Astrocyte of the cerebellum (primary cell): ENCODE results near the gene TMEM232.
A peak's percentile ranks its signal among the peaks of the same experiment; 100 is the strongest.

ENCODE experiments used
- DNase-seq: peaks from one replicate; pipeline ENCODE4 v3.0.0-alpha.2; 2011; ENCODE audit warnings: low read depth
- H3K4me3 ChIP-seq: 2 replicates; pipeline ENCODE4 v1.5.1; 2011; ENCODE audit warnings: mild to moderate bottlenecking, low read depth, low read length, moderate library complexity
- in situ Hi-C: cut with HindIII; loops from 2 replicates; pipeline ENCODE4 v1.10.0; 2017; ENCODE audit warnings: low sequenced_read_pairs
- TF ChIP-seq, protein P1 (sequence below): IDR thresholded peaks from 2 replicates; pipeline ENCODE4 v1.5.1; 2012; ENCODE audit warnings: low read length, low read depth, moderate library complexity, mild to moderate bottlenecking; ENCODE audit errors: missing control alignments

TMEM232 gene

DNA sequence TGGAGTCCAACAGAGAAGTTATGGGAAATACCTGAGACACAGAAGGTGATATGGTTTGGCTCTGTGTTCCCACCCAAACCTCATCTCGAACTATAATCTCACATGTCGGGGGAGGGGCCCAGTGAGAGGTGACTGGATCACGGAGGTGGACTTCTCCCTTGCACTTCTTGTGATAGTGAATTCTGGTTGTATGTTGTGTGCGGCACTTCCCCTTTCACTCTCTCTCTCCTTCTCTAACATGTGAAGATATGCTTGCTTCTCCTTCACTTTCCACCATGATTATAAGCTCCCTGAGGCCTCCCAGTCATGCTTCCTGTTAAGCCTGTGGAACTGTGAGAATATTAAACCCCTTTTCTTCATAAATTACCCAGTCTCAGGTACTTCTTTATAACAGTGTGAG, 96.1 kb downstream of the TMEM232 start:
- TF ChIP-seq, protein P1, sequence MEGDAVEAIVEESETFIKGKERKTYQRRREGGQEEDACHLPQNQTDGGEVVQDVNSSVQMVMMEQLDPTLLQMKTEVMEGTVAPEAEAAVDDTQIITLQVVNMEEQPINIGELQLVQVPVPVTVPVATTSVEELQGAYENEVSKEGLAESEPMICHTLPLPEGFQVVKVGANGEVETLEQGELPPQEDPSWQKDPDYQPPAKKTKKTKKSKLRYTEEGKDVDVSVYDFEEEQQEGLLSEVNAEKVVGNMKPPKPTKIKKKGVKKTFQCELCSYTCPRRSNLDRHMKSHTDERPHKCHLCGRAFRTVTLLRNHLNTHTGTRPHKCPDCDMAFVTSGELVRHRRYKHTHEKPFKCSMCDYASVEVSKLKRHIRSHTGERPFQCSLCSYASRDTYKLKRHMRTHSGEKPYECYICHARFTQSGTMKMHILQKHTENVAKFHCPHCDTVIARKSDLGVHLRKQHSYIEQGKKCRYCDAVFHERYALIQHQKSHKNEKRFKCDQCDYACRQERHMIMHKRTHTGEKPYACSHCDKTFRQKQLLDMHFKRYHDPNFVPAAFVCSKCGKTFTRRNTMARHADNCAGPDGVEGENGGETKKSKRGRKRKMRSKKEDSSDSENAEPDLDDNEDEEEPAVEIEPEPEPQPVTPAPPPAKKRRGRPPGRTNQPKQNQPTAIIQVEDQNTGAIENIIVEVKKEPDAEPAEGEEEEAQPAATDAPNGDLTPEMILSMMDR, result no peak
- in situ Hi-C loops, result no loop called here
- no peak overlapping the region for H3K4me3 ChIP-seq
- DNase-seq, result no peak

DNA sequence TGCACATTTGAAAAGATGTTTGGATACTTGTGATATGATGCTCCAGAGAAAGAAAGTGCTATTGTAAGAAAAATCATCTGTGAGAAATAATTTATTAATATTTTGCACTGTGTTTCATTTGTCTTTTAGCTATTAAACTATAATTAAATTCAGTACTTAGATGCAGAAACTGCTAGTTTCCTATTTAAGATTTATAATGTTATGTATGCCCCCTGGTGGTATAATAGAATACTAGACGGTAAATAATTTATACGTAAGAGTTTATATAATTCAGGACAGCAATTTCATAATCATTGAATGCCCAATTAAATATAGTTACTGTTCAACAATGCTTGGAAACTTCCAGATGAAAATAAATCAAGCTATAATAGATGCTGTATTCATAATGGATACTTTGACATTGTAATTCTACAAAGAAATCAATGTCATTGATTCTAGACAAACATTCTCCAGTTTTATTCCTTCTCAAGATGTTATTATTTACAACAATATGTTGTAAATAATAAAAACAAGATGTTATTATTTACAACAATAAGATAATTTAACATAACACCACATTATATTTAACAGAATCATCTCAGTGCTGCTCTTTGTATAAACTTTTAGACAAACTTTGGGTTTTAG, 101.0 kb downstream of the TMEM232 start:
- no peak overlapping the region for H3K4me3 ChIP-seq
- peak; percentile 19 for DNase-seq
- TF ChIP-seq, protein P1, result no peak
- in situ Hi-C loops, result no loop called here

DNA sequence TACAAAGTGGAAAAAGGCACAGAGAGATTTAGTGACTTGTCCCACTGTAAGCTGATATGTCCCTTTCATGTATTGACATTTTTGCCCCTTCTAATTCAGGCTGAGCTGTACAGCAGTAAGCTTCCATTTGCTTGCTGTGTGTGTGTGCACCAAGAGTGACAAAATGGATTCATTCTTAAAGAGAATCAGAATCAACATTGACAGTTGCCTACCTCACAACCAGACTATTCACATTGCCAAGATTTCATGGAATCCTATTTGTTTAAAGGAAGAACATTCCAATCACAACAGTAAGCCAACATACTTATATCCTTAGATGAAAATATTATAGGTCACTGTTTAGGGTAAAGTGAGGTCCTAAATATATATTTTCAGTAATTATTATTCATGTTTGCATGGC, 102.6 kb downstream of the TMEM232 start:
- H3K4me3 ChIP-seq, result no peak overlapping the region
- TF ChIP-seq, protein P1, result no peak
- in situ Hi-C loops, result no loop called here
- no peak for DNase-seq

DNA sequence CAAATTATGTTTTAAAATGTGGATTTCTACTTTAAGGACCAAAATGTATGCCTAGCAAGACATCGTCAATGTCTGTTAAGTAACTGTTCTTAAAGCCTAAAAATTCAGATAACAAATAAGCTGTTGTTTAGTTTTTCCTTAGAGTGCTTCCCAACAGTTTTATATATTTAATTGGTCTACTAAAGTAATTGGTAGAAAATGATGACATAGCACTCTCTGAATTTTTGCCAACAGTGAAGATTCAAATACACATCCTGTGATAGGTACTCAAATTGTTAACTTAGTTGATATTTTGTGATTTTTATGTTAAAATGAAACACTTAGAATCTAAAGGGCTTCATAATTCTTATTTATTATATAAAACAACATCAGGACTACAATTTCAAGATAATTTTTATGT, 107.5 kb downstream of the TMEM232 start:
- TF ChIP-seq, protein P1, result no peak
- in situ Hi-C loops, result no loop called here
- no peak for DNase-seq
- no peak overlapping the region for H3K4me3 ChIP-seq

DNA sequence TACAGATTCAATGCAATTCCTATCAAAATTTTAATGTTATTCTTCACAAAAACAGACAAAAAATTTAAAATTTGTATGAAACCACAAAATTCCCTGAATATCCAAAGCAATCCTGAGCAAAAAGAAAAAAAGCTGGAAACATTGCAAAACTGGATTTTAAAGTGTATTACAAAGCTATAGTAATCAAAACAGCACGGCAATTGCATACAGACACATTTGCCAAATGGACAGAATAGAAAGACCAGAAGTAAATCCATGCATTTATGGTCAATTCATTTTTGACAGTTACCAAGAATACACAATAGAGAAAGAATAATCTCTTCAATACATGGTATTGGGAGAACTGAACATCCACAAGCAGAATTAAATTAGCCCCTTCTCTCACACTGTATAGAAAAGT, 110.5 kb downstream of the TMEM232 start:
- TF ChIP-seq, protein P1, result no peak
- in situ Hi-C loops, result no loop called here
- no peak overlapping the region for H3K4me3 ChIP-seq

DNA sequence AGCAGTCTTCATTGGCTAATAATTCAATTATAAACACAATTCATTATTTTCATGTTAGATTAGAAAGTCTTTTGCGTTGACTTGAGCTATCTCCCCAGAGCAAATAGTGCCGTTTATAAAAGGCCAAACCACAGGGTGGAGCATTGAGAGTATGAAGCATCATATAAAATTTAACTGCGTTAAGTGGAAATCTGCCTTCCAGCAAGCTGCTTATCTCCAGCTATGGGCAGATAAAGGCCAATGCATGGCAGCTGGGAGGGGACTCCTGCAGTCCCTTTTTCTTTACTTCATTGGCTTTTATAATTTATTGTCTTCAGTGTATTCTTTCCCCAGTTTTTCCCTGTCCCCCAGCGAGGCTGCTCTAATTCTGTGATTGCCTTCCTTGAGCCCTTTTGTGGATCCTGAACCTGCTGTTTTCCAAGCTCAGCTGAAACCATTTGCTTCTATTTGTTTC, 113.7 kb downstream of the TMEM232 start:
- TF ChIP-seq, protein P1, result no peak
- no peak overlapping the region for H3K4me3 ChIP-seq
- no peak for DNase-seq
- in situ Hi-C loops, result no loop called here

More for the DNA sequence above, 110.5 kb downstream of the TMEM232 start:
- no peak for DNase-seq
